ENCODE results near the gene SLC28A1. TPM values are rescaled to one million over a fixed set of nuclear protein-coding genes. Genes with fewer than 3 reads are reported as not detected.
"Not testable (repeated sequence)": the region's sequence is repeated elsewhere in the genome, so short reads cannot be mapped to it uniquely, and the experiment has no call there.

The SLC28A1 gene
- total RNA-seq, 1 experiment from 2014 or later: 0.13 TPM

DNA sequence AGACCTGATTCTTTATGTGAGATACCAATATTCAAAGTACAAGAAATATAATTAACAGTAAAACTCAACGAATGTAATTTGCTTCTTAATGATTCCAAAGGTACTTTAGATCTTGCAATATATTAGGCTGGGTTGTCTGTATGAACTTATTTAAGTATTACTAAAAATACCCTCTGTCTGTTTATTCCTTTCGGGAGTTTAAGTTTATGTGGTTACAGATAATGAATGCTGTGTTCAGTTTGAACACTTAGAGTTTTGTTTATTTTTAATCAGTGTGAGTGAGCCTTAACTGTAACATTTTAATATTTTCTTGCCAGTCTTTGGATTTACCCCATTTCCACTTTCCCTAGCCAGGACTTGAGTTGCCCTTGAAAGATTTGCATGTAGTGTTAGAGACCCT lies 100.7 kb downstream of the SLC28A1 start:
- H4K91ac ChIP-seq (ENCODE audit: insufficient read length, low read depth, low read length): no peak overlapping the region
- H2BK12ac ChIP-seq (ENCODE audit: insufficient read length, low read depth, low read length): no peak overlapping the region
- no peak overlapping the region for H4K5ac ChIP-seq (ENCODE audit: insufficient read length, low read depth, low read length)
- H3K9ac ChIP-seq (ENCODE audit: extremely low read depth, insufficient read length, low read length): no peak overlapping the region
- no peak overlapping the region for H2BK20ac ChIP-seq (ENCODE audit: low read depth, low read length, poor library complexity, severe bottlenecking)
- Mint-ChIP-seq H3K4me1 (peaks cover 10% of the 10 kb centered on the region in 2 experiments), H3K27ac (no peak overlapping the region), H3K27me3 (ENCODE audit: low read depth) (peaks cover 33% of the 10 kb centered on the region), H3K4me3 (no peak overlapping the region), H3K9me3 (no peaks in the 10 kb centered on the region; a peak in 2 of 5 replicates), H3K36me3 (ENCODE audit: insufficient read depth in 1 of 3, low read depth in 3 of 3) (no peaks in the 10 kb centered on the region)
- no peaks in the 10 kb centered on the region for H3K4me1 ChIP-seq (ENCODE audit: insufficient read depth, low read length)
- peaks cover 2% of the 10 kb centered on the region for H3K23me2 ChIP-seq (ENCODE audit: insufficient read length, low read depth, low read length, poor library complexity, severe bottlenecking)
- no peaks in the 10 kb centered on the region for H3K79me1 ChIP-seq (ENCODE audit: insufficient read depth, low read depth, low read length, poor library complexity, severe bottlenecking)
- H3K4ac ChIP-seq (ENCODE audit: low read depth, low read length): no peak overlapping the region
- TF ChIP-seq, protein P1, sequence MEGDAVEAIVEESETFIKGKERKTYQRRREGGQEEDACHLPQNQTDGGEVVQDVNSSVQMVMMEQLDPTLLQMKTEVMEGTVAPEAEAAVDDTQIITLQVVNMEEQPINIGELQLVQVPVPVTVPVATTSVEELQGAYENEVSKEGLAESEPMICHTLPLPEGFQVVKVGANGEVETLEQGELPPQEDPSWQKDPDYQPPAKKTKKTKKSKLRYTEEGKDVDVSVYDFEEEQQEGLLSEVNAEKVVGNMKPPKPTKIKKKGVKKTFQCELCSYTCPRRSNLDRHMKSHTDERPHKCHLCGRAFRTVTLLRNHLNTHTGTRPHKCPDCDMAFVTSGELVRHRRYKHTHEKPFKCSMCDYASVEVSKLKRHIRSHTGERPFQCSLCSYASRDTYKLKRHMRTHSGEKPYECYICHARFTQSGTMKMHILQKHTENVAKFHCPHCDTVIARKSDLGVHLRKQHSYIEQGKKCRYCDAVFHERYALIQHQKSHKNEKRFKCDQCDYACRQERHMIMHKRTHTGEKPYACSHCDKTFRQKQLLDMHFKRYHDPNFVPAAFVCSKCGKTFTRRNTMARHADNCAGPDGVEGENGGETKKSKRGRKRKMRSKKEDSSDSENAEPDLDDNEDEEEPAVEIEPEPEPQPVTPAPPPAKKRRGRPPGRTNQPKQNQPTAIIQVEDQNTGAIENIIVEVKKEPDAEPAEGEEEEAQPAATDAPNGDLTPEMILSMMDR (conservative IDR thresholded peaks at IDR 0.05): no peak
- H2BK120ac ChIP-seq (ENCODE audit: low read depth, low read length, poor library complexity, severe bottlenecking): no peak overlapping the region
- H3K27me3 ChIP-seq (ENCODE audit: insufficient read depth, low read length): peaks cover 5% of the 10 kb centered on the region; the same call in 1 of the 2 replicates
- H3K18ac ChIP-seq (ENCODE audit: insufficient read length, low read depth, low read length): no peak overlapping the region
- H3K14ac ChIP-seq (ENCODE audit: insufficient read depth, low read length): no peak overlapping the region
- H2AK5ac ChIP-seq (ENCODE audit: insufficient read length, low read length): no peak overlapping the region
- no peak for DNase-seq
- no peak overlapping the region for H3T11ph ChIP-seq (ENCODE audit: low read length)
- no peaks in the 10 kb centered on the region for H4K20me1 ChIP-seq (ENCODE audit: control insufficient read depth, insufficient read depth, insufficient read length)
- H3K56ac ChIP-seq (ENCODE audit: insufficient read length, low read depth, low read length): no peak overlapping the region
- H3K23ac ChIP-seq (ENCODE audit: insufficient read length, low read depth, low read length): no peak overlapping the region
- no peak overlapping the region for H2AFZ ChIP-seq (ENCODE audit: low read length)
- H2BK15ac ChIP-seq (ENCODE audit: low read depth, low read length): no peak overlapping the region
- no peaks in the 10 kb centered on the region for H3K79me2 ChIP-seq (ENCODE audit: insufficient read depth, low read length)
- H3K27ac ChIP-seq (ENCODE audit: insufficient read length, low read depth, low read length): no peak overlapping the region
- WGBS (ENCODE audit: extremely low coverage, insufficient read length, low lambda C conversion rate): no CpG with 5 or more reads among the region's 2 CpGs
- no peaks in the 10 kb centered on the region for H3K9me3 ChIP-seq (ENCODE audit: control insufficient read depth, low read depth, low read length)
- H2BK5ac ChIP-seq (ENCODE audit: insufficient read length, low read length): no peak overlapping the region
- no peak overlapping the region for H4K8ac ChIP-seq (replicated peaks; ENCODE audit: insufficient read length, low read depth, low read length)
- H3K4me2 ChIP-seq (ENCODE audit: insufficient read depth, insufficient read length, low read length): no peak overlapping the region

DNA sequence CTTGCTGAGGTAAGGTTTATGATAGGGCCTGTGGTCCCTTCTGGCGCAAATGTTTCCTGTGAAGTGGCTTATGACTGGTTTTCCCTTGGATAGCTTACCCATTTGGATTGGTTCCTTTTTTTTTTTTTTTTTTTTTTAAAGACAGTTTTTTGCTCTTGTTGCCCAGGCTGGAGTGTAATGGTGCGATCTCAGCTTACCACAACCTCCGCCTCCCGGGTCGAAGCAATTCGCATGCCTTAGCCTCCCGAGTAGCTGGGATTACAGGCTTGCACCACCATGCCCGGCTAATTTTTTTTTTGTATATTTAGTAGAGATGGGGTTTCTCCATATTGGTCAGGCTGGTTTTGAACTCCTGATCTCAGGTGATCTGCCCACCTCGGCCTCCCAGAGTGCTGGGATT lies 102.9 kb downstream of the SLC28A1 start:
- H3K4me2 ChIP-seq (ENCODE audit: insufficient read depth, insufficient read length, low read length): not testable (repeated sequence)

More for the DNA sequence above, 102.9 kb downstream of the SLC28A1 start:
- not testable (repeated sequence) for H2BK120ac ChIP-seq (ENCODE audit: low read depth, low read length, poor library complexity, severe bottlenecking); H3K14ac ChIP-seq (ENCODE audit: insufficient read depth, low read length); H2BK20ac ChIP-seq (ENCODE audit: low read depth, low read length, poor library complexity, severe bottlenecking); H3K4me1 ChIP-seq (ENCODE audit: insufficient read depth, low read length); H3K18ac ChIP-seq (ENCODE audit: insufficient read length, low read depth, low read length); H3K36me3 Mint-ChIP-seq (ENCODE audit: insufficient read depth in 1 of 3, low read depth in 3 of 3); H4K8ac ChIP-seq (replicated peaks; ENCODE audit: insufficient read length, low read depth, low read length); H4K5ac ChIP-seq (ENCODE audit: insufficient read length, low read depth, low read length); H3K27ac Mint-ChIP-seq; H3K9me3 ChIP-seq (ENCODE audit: control insufficient read depth, low read depth, low read length); H2AK5ac ChIP-seq (ENCODE audit: insufficient read length, low read length); H2BK12ac ChIP-seq (ENCODE audit: insufficient read length, low read depth, low read length); H3T11ph ChIP-seq (ENCODE audit: low read length); H3K27me3 ChIP-seq (ENCODE audit: insufficient read depth, low read length); H4K20me1 ChIP-seq (ENCODE audit: control insufficient read depth, insufficient read depth, insufficient read length); DNase-seq; H3K23ac ChIP-seq (ENCODE audit: insufficient read length, low read depth, low read length); H2BK15ac ChIP-seq (ENCODE audit: low read depth, low read length); H3K9me3 Mint-ChIP-seq; H3K9ac ChIP-seq (ENCODE audit: extremely low read depth, insufficient read length, low read length); H2AFZ ChIP-seq (ENCODE audit: low read length); H3K79me2 ChIP-seq (ENCODE audit: insufficient read depth, low read length); H3K23me2 ChIP-seq (ENCODE audit: insufficient read length, low read depth, low read length, poor library complexity, severe bottlenecking); H3K27ac ChIP-seq (ENCODE audit: insufficient read length, low read depth, low read length); H2BK5ac ChIP-seq (ENCODE audit: insufficient read length, low read length); H4K91ac ChIP-seq (ENCODE audit: insufficient read length, low read depth, low read length); H3K4ac ChIP-seq (ENCODE audit: low read depth, low read length); H3K79me1 ChIP-seq (ENCODE audit: insufficient read depth, low read depth, low read length, poor library complexity, severe bottlenecking); H3K56ac ChIP-seq (ENCODE audit: insufficient read length, low read depth, low read length); H3K4me3 Mint-ChIP-seq
- peaks cover 32% of the 10 kb centered on the region for H3K27me3 Mint-ChIP-seq (ENCODE audit: low read depth)
- WGBS (ENCODE audit: extremely low coverage, insufficient read length, low lambda C conversion rate): no CpG with 5 or more reads among the region's 9 CpGs
- H3K4me1 Mint-ChIP-seq: peaks cover 13 to 16% of the 10 kb centered on the region in 2 experiments

Data from H9 (cell line).